Measurements from ENCODE around the gene CDC42EP2. TPM values are rescaled to one million over a fixed set of nuclear protein-coding genes. Genes with fewer than 3 reads are reported as not detected.

CDC42EP2 gene
- total and polyA plus RNA-seq, 2 of the 13 experiments (the other 11 are each of a cell fraction or from before 2014, with no cell fraction given) = 2.3 to 7.1 TPM

GRCh38 chr11:65357856-65358356 is 43.2 kb downstream of the CDC42EP2 start (continued):
- TF ChIP-seq DMTF1 (CRISPR knock-in tag; IDR thresholded peaks at IDR 0.05) (no peak), ATRX (CRISPR knock-in tag; IDR thresholded peaks at IDR 0.05; ENCODE audit: borderline replicate concordance) (no peak), MEF2D (CRISPR knock-in tag; IDR thresholded peaks at IDR 0.05) (peak; percentile 82; the same call in 1 of the 2 replicates), ZNF563 (CRISPR knock-in tag; IDR thresholded peaks at IDR 0.05) (no peak), ONECUT2 (CRISPR knock-in tag; IDR thresholded peaks at IDR 0.05) (no peak), ZNF557 (CRISPR knock-in tag; IDR thresholded peaks at IDR 0.05) (no peak), CREB1 (IDR thresholded peaks at IDR 0.05) (0 out of 2 replicates have a peak, but pooled peaks have one; percentile 11), CREB1 (CRISPR knock-in tag; IDR thresholded peaks at IDR 0.05) (peak; percentile 79), SOX13 (IDR thresholded peaks at IDR 0.05) (no peak), SOX13 (CRISPR knock-in tag; conservative IDR thresholded peaks at IDR 0.05 in 1 of 2, IDR thresholded peaks at IDR 0.05 in 1 of 2) (peak in 1 of 2 experiments; percentile 27; a peak in 1 of 4 replicates), ZBED4 (CRISPR knock-in tag; IDR thresholded peaks at IDR 0.05; ENCODE audit: borderline replicate concordance) (no peak), ZNF766 (CRISPR knock-in tag; IDR thresholded peaks at IDR 0.05; ENCODE audit: borderline replicate concordance) (no peak), ZNF75D (CRISPR knock-in tag; IDR thresholded peaks at IDR 0.05; ENCODE audit: borderline replicate concordance) (no peak), NFATC3 (CRISPR knock-in tag; IDR thresholded peaks at IDR 0.05) (no peak), ZNF605 (CRISPR knock-in tag; IDR thresholded peaks at IDR 0.05) (peak; percentile 27; the same call in 1 of the 2 replicates), ZNF235 (CRISPR knock-in tag; IDR thresholded peaks at IDR 0.05; ENCODE audit: borderline replicate concordance) (no peak), CSRNP1 (CRISPR knock-in tag; IDR thresholded peaks at IDR 0.05) (0 out of 2 replicates have a peak, but pooled peaks have one; percentile 43), ZNF337 (CRISPR knock-in tag; IDR thresholded peaks at IDR 0.05; ENCODE audit: borderline replicate concordance, low read depth) (peak; percentile 70; the same call in 1 of the 2 replicates), PPARG (CRISPR knock-in tag; conservative IDR thresholded peaks at IDR 0.05) (no peak), NFYB (CRISPR knock-in tag; IDR thresholded peaks at IDR 0.05) (peak; percentile 81)
